ENCODE measurements around the gene GOLGA7B. TPM values are rescaled to one million over a fixed set of nuclear protein-coding genes. Genes with fewer than 3 reads are reported as not detected.

GOLGA7B gene
- total RNA-seq, 1 donor from 2014 or later = 0.30 TPM

DNA sequence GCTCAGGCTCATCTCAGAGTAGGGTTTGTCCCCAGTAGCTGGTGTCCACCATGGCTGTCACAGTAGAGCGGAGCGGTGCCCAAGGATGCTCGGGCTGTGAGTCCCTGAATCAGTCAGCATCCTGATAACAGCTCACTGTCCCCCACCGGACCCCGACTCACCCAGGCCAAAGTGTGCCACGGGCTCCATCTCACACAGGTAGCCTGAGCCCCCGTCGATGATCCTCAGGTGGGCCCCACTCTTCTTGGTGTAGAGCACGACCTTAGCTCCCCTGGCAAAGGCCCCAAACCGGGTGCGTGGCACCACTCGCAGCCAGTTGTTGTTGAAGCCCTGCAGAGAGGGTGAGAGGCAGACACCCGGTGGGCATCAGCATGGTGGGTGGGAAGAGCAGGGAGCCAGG, 45.4 kb downstream of the GOLGA7B start:
- Mint-ChIP-seq H3K27ac (ENCODE audit: unreplicated experiment) (no peak overlapping the region), H3K9me3 (no peaks in the 10 kb centered on the region), H3K27me3 (ENCODE audit: low read depth) (peaks cover 7% of the 10 kb centered on the region), H3K4me3 (no peak overlapping the region), H3K36me3 (ENCODE audit: low read depth) (no peaks in the 10 kb centered on the region), H3K4me1 (no peaks in the 10 kb centered on the region)
- DNase-seq (ENCODE audit: low read depth, low spot score) = no peak
- TF ChIP-seq, protein P1, sequence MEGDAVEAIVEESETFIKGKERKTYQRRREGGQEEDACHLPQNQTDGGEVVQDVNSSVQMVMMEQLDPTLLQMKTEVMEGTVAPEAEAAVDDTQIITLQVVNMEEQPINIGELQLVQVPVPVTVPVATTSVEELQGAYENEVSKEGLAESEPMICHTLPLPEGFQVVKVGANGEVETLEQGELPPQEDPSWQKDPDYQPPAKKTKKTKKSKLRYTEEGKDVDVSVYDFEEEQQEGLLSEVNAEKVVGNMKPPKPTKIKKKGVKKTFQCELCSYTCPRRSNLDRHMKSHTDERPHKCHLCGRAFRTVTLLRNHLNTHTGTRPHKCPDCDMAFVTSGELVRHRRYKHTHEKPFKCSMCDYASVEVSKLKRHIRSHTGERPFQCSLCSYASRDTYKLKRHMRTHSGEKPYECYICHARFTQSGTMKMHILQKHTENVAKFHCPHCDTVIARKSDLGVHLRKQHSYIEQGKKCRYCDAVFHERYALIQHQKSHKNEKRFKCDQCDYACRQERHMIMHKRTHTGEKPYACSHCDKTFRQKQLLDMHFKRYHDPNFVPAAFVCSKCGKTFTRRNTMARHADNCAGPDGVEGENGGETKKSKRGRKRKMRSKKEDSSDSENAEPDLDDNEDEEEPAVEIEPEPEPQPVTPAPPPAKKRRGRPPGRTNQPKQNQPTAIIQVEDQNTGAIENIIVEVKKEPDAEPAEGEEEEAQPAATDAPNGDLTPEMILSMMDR (conservative IDR thresholded peaks at IDR 0.05) = no peak

DNA sequence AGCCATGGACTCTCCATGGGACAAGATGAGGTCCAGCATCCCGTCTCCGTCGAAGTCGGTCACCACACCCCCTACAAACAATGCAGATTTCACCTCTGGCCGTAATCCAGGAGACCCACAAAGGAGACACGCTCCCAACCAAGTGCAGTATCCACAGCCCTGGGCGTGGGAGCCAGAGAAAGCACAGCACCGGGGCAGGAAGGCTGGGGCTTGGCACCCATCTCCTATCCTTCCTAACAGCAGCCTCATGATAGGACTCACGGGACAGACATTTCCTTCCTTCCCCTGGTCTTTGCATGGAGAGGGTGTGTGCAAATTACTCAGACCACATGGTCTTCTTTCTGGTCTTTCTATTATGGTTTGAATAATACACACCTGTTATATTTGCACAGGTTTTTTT, 46.3 kb downstream of the GOLGA7B start:
- no peaks in the 10 kb centered on the region for H3K4me1 Mint-ChIP-seq
- H3K36me3 Mint-ChIP-seq (ENCODE audit: low read depth) = no peaks in the 10 kb centered on the region
- H3K27me3 Mint-ChIP-seq (ENCODE audit: low read depth) = peaks cover 7% of the 10 kb centered on the region
- DNase-seq (ENCODE audit: low read depth, low spot score) = no peak
- TF ChIP-seq, protein P1 (conservative IDR thresholded peaks at IDR 0.05) = no peak
- no peaks in the 10 kb centered on the region for H3K9me3 Mint-ChIP-seq
- no peak overlapping the region for H3K27ac Mint-ChIP-seq (ENCODE audit: unreplicated experiment)
- no peak overlapping the region for H3K4me3 Mint-ChIP-seq

DNA sequence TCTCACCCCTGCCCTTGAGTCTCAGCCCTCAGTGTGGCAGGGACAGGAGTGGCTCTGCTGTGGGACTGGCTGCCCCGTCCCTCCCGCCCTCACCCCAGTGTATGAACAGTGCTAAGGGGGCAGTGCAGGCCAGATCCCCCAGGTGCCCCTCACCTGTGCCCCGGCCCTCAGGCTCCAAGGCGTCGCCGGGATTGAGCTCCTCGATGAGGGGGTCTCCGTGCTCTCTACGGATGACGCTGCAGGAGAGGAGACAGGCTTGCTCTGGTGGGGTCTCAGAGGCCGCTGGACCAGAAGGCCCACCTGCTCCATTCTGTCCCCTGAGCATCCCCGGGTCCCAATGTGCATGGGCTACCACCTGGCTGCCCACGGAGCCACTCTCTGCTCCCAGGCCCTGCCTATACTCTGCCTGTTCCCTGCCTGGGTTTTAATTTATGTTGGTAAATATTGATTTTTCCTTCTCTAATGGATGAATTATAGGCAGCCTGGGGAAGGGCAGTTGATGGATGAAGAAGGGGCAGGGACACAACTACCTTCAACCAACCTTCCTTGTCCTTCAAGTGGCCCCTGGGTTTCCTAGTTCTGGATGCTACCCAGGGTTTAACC, 47.2 kb downstream of the GOLGA7B start:
- no peaks in the 10 kb centered on the region for H3K36me3 Mint-ChIP-seq (ENCODE audit: low read depth)
- no peak overlapping the region for H3K27ac Mint-ChIP-seq (ENCODE audit: unreplicated experiment)
- DNase-seq (ENCODE audit: low read depth, low spot score) = no peak
- H3K27me3 Mint-ChIP-seq (ENCODE audit: low read depth) = peaks cover 7% of the 10 kb centered on the region
- no peaks in the 10 kb centered on the region for H3K9me3 Mint-ChIP-seq
- TF ChIP-seq, protein P1 (conservative IDR thresholded peaks at IDR 0.05) = no peak
- H3K4me1 Mint-ChIP-seq = no peaks in the 10 kb centered on the region
- H3K4me3 Mint-ChIP-seq = no peak overlapping the region

DNA sequence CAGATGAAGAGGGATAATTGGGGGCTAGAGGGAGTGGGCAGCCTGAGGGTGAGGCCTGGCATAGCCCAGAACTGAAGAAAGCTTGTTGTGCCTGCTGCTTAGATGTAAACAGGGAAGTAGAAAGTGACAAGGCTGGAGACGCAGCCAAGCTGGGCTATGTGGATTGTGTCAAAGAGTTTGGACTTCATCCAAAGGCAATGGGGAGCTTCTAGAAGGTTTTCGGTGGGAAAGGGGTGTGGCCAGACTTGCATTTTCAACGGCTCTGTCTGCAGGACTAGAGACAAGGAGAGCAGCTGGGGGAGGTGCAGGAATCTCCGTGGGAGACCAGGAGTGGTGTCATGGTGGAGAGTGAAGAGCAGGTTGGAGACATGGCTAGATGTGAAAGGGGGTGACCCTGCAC, 48.8 kb downstream of the GOLGA7B start:
- Mint-ChIP-seq H3K27ac (ENCODE audit: unreplicated experiment) (no peak overlapping the region), H3K27me3 (ENCODE audit: low read depth) (peaks cover 7% of the 10 kb centered on the region), H3K36me3 (ENCODE audit: low read depth) (no peaks in the 10 kb centered on the region), H3K4me3 (no peak overlapping the region), H3K4me1 (no peaks in the 10 kb centered on the region), H3K9me3 (no peaks in the 10 kb centered on the region)
- no peak for DNase-seq (ENCODE audit: low read depth, low spot score)
- TF ChIP-seq, protein P1 (conservative IDR thresholded peaks at IDR 0.05) = no peak

DNA sequence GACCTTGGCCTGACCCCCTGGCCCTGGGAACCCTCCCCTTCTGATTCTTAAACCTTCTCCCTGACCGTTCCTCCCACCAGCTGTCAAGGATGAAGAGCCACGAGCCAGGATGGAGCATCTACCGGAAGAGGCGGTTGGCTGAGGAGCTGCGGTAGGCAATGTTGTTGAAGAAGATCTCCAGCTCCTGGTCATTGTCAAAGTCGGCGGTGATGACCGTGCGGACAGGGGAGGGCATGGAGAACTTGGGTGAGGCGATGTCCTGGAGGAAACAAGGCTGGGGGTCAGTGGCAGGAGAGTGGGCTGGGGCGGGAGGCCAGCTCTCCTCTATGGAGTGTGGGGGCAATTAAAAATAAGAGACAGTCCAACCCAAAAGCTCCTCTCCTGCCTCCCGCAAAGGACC, 51.7 kb downstream of the GOLGA7B start:
- Mint-ChIP-seq H3K4me1 (no peaks in the 10 kb centered on the region), H3K9me3 (no peaks in the 10 kb centered on the region), H3K4me3 (no peak overlapping the region), H3K27me3 (ENCODE audit: low read depth) (peaks cover 4% of the 10 kb centered on the region), H3K27ac (ENCODE audit: unreplicated experiment) (no peak overlapping the region), H3K36me3 (ENCODE audit: low read depth) (no peaks in the 10 kb centered on the region)
- DNase-seq (ENCODE audit: low read depth, low spot score) = no peak
- TF ChIP-seq, protein P1 (conservative IDR thresholded peaks at IDR 0.05) = no peak

Data from neural crest cell (in vitro differentiated cells).